MCF 10A (cell line): ENCODE measurements around the gene DOP1A. TPM values are rescaled to one million over a fixed set of nuclear protein-coding genes. Genes with fewer than 3 reads are reported as not detected.

ENCODE experiments used
- BruUV-seq: library from RNA; stranded (reverse); fragments of 400-500 nt; replicated peaks from 2 replicates; lab custom pipeline; 2021; lab: Mats Ljungman, UMichigan
- CTCF ChIA-PET: fragments of 300-600 bp; sonication (Branson Sonifier 250); formaldehyde crosslinking; extraction: SDS; loops from one replicate; lab custom pipeline; 2021; ENCODE audit warnings: antibody characterized with exemption, inconsistent platforms; lab: Yijun Ruan, JAX
- POLR2A ChIA-PET: fragments of 300-600, 350-650 bp; sonication (Branson Sonifier 250); formaldehyde crosslinking; extraction: SDS; loops from one replicate; lab custom pipeline; 2020; ENCODE audit warnings: antibody characterized with exemption, inconsistent platforms; lab: Yijun Ruan, JAX
- DNase-seq: peaks from one replicate; pipeline ENCODE4 v3.0.0-alpha.2; 2018; ENCODE audit not compliant: unreplicated experiment
- H3K27ac Mint-ChIP-seq: one replicate; pipeline ENCODE4 v1.8.0; 2022; ENCODE audit warnings: mild to moderate bottlenecking, low read depth, mixed read lengths; ENCODE audit not compliant: unreplicated experiment
- H3K27me3 Mint-ChIP-seq: one replicate; pipeline ENCODE4 v1.8.0; 2022; ENCODE audit warnings: mixed read lengths; ENCODE audit not compliant: insufficient read depth, unreplicated experiment
- H3K36me3 Mint-ChIP-seq: one replicate; pipeline ENCODE4 v1.8.0; 2022; ENCODE audit warnings: mild to moderate bottlenecking, moderate library complexity, mixed read lengths; ENCODE audit not compliant: insufficient read depth, unreplicated experiment
- H3K4me1 Mint-ChIP-seq: one replicate; pipeline ENCODE4 v1.8.0; 2022; ENCODE audit warnings: mixed read lengths; ENCODE audit not compliant: insufficient read depth, unreplicated experiment
- H3K4me3 Mint-ChIP-seq: one replicate; pipeline ENCODE4 v1.8.0; 2022; ENCODE audit warnings: mild to moderate bottlenecking, moderate library complexity, mixed read lengths; ENCODE audit not compliant: unreplicated experiment
- H3K9me3 Mint-ChIP-seq: one replicate; pipeline ENCODE4 v1.8.0; 2022; ENCODE audit warnings: mixed read lengths; ENCODE audit not compliant: unreplicated experiment
- intact Hi-C: fragments of 100-400 bp; cut with micrococcal nuclease; formaldehyde crosslinking; loops from 2 replicates; pipeline ENCODE4 v1.14.1; 2022
- total RNA-seq: library from RNA; stranded (reverse); gene quantifications from 2 replicates; pipeline ENCODE4 v1.2.3, GENCODE V29; 2022
- TF ChIP-seq, protein P1 (sequence below): fragments of 200-600 bp; IDR thresholded peaks from one replicate; pipeline ENCODE4 v1.8.0; 2022; ENCODE audit warnings: antibody characterized with exemption, mild to moderate bottlenecking; ENCODE audit not compliant: unreplicated experiment

Gene DOP1A
- total RNA-seq, 1 experiment from 2014 or later = 31.3 TPM

GRCh38 chr6:83072726-83073125 is 5.3 kb downstream of the DOP1A start:
- Mint-ChIP-seq H3K4me3 (no peak overlapping the region), H3K4me1 (peaks cover 10% of the 10 kb centered on the region), H3K27ac (no peak overlapping the region), H3K36me3 (peaks cover 11% of the 10 kb centered on the region), H3K27me3 (no peaks in the 10 kb centered on the region), H3K9me3 (peaks cover 8% of the 10 kb centered on the region)
- ChIA-PET CTCF (interaction anchor here (0.6 to 9.1 kb wide), 6 partner anchors 18 to 821 kb away, joined by 3 to 231 read pairs (median 4); no protein-coding TSS in a partner anchor), POLR2A (interaction anchor here (0.7 to 1.9 kb wide), 6 partner anchors 16 to 824 kb away, joined by 3 to 5 read pairs (median 4); partner anchors contain the start of genes PGM3 and RWDD2A)
- BruUV-seq = no TSS peak
- TF ChIP-seq, protein P1, sequence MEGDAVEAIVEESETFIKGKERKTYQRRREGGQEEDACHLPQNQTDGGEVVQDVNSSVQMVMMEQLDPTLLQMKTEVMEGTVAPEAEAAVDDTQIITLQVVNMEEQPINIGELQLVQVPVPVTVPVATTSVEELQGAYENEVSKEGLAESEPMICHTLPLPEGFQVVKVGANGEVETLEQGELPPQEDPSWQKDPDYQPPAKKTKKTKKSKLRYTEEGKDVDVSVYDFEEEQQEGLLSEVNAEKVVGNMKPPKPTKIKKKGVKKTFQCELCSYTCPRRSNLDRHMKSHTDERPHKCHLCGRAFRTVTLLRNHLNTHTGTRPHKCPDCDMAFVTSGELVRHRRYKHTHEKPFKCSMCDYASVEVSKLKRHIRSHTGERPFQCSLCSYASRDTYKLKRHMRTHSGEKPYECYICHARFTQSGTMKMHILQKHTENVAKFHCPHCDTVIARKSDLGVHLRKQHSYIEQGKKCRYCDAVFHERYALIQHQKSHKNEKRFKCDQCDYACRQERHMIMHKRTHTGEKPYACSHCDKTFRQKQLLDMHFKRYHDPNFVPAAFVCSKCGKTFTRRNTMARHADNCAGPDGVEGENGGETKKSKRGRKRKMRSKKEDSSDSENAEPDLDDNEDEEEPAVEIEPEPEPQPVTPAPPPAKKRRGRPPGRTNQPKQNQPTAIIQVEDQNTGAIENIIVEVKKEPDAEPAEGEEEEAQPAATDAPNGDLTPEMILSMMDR = no peak
- DNase-seq = no peak
- intact Hi-C loops = loop anchor here (2.0 kb wide), 1 partner anchor 46 kb away; no protein-coding TSS in a partner anchor

GRCh38 chr6:83073615-83074014 is 6.1 kb downstream of the DOP1A start:
- no peaks in the 10 kb centered on the region for H3K27me3 Mint-ChIP-seq
- TF ChIP-seq, protein P1 = no peak
- peaks cover 8% of the 10 kb centered on the region for H3K9me3 Mint-ChIP-seq
- DNase-seq = no peak
- peaks cover 11% of the 10 kb centered on the region for H3K36me3 Mint-ChIP-seq
- intact Hi-C loops = loop anchor here (2.0 kb wide), 1 partner anchor 45 kb away; no protein-coding TSS in a partner anchor
- no peak overlapping the region for H3K27ac Mint-ChIP-seq
- CTCF ChIA-PET = interaction anchor here (0.6 to 1.2 kb wide), 2 partner anchors 8 to 881 kb away, joined by 3 to 6 read pairs; partner anchors contain the start of gene UBE3D
- BruUV-seq = no TSS peak
- no peak overlapping the region for H3K4me3 Mint-ChIP-seq
- POLR2A ChIA-PET = no interaction called here
- peaks cover 10% of the 10 kb centered on the region for H3K4me1 Mint-ChIP-seq

GRCh38 chr6:83083476-83083875 is 16.0 kb downstream of the DOP1A start:
- Mint-ChIP-seq H3K9me3 (peaks cover 7% of the 10 kb centered on the region), H3K4me1 (peaks cover 6% of the 10 kb centered on the region), H3K36me3 (peaks cover 6% of the 10 kb centered on the region), H3K27me3 (no peaks in the 10 kb centered on the region), H3K27ac (no peak overlapping the region), H3K4me3 (no peak overlapping the region)
- ChIA-PET POLR2A (interaction anchor here (0.6 kb wide), 1 partner anchor 820 kb away, joined by 3 read pairs; no protein-coding TSS in a partner anchor), CTCF (interaction anchor here (0.8 to 1.6 kb wide), 2 partner anchors 8 to 17 kb away, joined by 3 to 10 read pairs; partner anchors contain the start of gene UBE3D)
- no TSS peak for BruUV-seq
- DNase-seq = no peak
- intact Hi-C loops = no loop called here
- TF ChIP-seq, protein P1 = no peak

- ChIA-PET CTCF (interaction anchor here (2.1 kb wide), 1 partner anchor 20 kb away, joined by 17 read pairs; the partner anchor contains the start of gene DOP1A), POLR2A (interaction anchor here (0.6 to 2.2 kb wide), 3 partner anchors 15 to 382 kb away, joined by 3 to 7 read pairs (median 3); partner anchors contain the start of gene DOP1A)
- peaks cover 6% of the 10 kb centered on the region for H3K4me1 Mint-ChIP-seq
- no peak for DNase-seq
- intact Hi-C loops = no loop called here
- no peak overlapping the region for H3K4me3 Mint-ChIP-seq
- no peaks in the 10 kb centered on the region for H3K27me3 Mint-ChIP-seq
- BruUV-seq = no TSS peak
- H3K9me3 Mint-ChIP-seq = peaks cover 7% of the 10 kb centered on the region
- no peak overlapping the region for H3K27ac Mint-ChIP-seq
- peaks cover 6% of the 10 kb centered on the region for H3K36me3 Mint-ChIP-seq
- TF ChIP-seq, protein P1 = no peak
These were observed 19.3 kb downstream of the DOP1A start for GRCh38 chr6:83086751-83087150.
